Measurements from ENCODE around the gene SERPINB7. TPM values are rescaled to one million over a fixed set of nuclear protein-coding genes. Genes with fewer than 3 reads are reported as not detected.

SERPINB7 gene
- total RNA-seq, 1 experiment from 2014 or later = 0.21 TPM

DNA sequence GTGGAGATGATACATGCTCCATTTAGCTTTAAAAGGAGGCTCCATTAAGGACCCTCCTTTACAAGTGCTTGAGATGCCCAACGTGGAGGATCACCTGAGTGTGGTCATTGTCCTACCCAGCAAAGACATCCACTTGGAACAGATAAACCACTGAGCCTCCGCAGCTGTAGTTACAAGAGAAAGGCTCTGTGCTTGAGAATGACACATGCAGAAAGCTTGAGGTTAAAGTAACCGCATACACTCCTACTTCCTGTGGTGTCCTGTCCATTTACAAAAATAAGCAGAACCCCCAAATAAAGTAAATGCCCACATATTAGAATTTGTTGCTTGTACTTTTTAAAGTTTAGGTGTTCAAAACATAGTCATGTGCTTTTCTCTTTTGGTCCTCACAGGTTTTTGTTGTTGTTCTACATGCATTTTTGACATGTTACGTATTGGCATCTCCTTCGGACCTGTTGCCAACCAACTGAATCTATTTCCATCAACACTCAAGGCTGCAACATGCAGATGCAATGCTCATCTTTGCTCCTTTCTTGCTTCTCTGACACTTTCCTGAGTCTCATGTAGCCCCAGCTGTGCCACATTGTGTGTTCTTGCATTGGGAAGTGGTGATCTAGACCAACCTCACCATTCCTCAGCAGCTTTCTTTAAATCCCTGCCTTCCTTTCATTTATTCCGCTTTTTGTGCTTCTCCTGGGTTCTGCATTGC lies 56.0 kb downstream of the SERPINB7 start:
- in situ Hi-C loops (cut with HindIII; ENCODE audit: low pct_unique_long_range_greater_than_20kb, low sequenced_read_pairs) = no loop called here
- DNase-seq (ENCODE audit: low read depth, low spot score) = peak; percentile 7

DNA sequence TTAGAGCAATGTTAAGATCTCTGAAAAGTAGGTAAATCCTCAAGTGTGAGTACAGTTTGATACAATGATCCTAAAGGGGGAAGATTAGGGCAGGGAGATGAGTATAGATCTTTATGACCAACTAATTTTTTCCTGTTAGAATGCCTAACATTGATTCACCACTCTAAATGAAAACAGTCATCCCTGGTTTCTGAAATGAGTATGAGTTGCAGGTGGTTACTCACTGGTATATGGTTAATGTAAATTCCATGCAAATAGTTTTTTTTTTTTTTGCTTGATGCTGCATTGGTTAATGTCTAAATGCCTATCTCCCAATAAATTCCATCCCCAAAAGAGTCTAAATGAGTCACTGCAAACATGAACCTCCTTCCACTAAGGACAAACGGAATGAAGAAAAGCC lies 57.3 kb downstream of the SERPINB7 start:
- DNase-seq (ENCODE audit: low read depth, low spot score) = no peak
- in situ Hi-C loops (cut with HindIII; ENCODE audit: low pct_unique_long_range_greater_than_20kb, low sequenced_read_pairs) = no loop called here

DNA sequence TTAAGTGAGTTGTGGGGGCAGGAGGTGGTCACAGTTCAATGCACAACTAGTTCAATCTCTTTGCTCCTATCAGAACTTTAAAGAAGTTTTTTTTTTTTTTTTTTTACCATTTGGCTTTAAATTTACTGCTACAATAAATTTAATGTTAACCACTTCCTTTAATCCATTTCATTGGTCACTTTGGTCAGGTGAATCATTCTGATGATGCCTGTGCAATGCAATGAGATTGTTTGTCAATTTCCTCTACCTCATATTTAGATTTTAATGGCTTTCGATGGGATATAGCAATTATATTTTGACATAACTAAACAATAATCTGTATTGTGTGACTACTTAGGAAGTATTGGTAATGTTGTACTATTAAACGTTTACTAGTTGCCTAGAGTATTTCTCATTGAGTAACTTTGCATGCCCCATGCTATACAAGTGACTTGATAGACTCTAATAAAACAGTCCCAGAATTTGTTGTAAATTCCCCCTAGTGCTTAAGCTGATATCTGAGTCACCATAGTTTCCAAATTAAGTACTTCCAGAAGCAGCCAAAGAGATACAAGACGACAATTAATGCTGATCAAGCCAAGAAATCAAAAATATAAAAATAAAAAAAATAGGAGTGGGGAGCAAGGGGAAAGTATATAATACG lies 59.4 kb downstream of the SERPINB7 start:
- no peak for DNase-seq (ENCODE audit: low read depth, low spot score)
- in situ Hi-C loops (cut with HindIII; ENCODE audit: low pct_unique_long_range_greater_than_20kb, low sequenced_read_pairs) = no loop called here

DNA sequence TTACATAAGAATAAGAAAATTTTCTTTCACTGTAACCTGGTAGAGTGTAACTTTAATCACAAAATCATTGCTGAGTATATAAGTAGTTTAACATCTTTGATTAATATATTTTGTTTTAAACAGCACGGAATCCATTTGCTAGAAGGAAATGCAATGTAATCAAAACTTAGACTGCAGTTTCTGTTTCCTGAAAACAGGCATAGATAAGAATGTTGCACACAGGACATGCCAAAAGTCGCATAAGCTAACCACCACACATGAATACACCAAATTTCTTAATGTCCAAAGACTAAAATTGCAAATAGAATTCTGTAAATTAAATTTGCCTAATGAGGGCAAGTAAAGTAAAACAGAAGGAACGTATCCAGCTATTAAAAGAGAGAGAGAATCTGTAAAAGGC lies 61.2 kb downstream of the SERPINB7 start:
- DNase-seq (ENCODE audit: low read depth, low spot score) = no peak
- in situ Hi-C loops (cut with HindIII; ENCODE audit: low pct_unique_long_range_greater_than_20kb, low sequenced_read_pairs) = no loop called here

DNA sequence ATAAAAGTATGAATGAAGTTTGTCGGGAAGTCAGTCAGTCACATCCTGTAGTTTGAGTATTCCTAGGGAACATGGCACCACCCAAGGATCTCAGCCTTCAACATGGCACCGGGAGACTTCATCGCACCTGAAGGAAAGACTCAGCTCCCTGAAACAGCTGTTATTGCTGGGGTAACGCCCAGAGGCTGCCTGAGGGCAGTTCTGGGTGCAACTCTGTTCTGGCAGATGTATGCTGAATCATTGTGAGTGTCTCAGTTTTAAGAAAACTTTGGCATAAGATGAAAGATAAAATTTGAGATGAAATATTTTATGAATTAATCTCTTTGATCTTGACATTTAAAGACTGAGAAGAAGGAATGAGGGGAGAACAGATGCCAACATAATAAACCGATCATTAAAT lies 62.4 kb downstream of the SERPINB7 start:
- no peak for DNase-seq (ENCODE audit: low read depth, low spot score)
- in situ Hi-C loops (cut with HindIII; ENCODE audit: low pct_unique_long_range_greater_than_20kb, low sequenced_read_pairs) = no loop called here

DNA sequence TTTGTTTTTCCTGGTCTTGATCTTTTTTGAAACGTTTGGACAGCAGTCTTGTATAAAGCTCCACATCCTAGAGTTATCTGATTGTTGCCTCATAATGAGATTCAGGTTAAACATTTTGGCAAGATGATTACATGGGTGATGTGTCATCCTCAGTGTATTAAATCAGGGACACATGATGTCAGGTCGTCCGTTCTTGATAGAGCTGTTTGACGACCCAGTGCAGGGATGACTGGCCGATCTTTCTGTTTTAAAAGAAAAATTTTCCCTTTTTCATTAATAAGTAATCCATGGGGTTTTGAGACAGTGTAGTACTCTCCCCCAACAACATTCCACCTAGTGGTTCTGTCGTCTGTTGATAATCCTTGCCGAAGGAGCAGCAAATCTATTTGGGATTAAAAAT lies 67.8 kb downstream of the SERPINB7 start:
- no peak for DNase-seq (ENCODE audit: low read depth, low spot score)
- in situ Hi-C loops (cut with HindIII; ENCODE audit: low pct_unique_long_range_greater_than_20kb, low sequenced_read_pairs) = no loop called here

DNA sequence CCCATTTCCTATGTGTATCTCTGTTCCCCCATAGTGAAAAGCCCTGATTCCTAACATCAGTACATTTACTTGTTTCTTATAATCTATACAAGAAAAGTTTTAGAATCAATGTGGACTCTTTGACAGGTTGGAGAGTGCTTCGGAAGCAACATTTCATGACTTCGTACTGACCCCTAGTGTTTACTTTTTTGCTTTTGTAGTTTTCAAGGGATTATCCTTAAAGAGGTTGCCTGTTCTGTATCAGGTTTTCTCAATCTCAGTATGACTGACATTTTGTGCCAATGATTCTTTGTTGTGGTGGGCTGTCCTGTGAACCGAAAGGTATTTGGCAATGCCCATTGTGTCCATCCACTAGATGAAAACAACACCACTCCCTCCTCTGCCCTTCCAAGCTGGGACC lies 69.0 kb downstream of the SERPINB7 start:
- peak; percentile 51 for DNase-seq (ENCODE audit: low read depth, low spot score)
- in situ Hi-C loops (cut with HindIII; ENCODE audit: low pct_unique_long_range_greater_than_20kb, low sequenced_read_pairs) = no loop called here

DNA sequence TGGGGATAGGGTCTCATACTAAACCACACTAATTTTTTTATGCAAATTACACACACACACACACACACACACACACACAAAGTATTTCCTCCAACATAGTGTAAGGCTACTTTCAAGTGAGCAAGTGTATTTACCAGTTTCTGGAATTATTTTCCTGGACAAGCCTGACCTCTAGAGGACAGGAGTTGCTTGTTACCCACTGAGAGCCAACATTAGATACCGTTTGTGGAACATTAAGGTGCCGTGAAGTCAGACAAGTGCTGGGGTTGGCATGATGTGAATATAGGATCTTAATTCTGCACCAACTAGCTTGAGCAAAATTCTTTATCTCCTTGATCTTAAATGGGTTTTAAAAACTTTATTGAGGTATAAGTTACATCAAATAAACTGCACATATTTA lies 72.9 kb downstream of the SERPINB7 start:
- peak; percentile 70 for DNase-seq (ENCODE audit: low read depth, low spot score)
- in situ Hi-C loops (cut with HindIII; ENCODE audit: low pct_unique_long_range_greater_than_20kb, low sequenced_read_pairs) = no loop called here

DNA sequence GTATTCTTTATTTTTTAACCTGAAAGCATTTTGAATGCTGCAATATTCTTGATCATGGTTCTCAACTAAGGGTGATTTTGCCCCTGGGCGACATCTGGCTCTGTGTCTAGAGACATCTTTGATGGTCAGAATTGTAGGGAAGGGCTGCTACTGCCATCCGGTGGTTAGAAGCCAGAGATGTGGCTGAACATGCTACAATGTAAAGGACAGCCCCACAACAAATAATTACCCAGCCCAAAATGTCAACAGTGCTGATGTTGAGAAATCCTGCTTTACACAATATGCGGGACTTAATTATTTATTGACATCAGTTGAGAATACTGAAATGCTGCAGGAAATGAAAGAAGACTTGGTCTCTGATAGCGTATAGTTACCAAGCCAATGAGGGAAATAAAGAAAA lies 74.8 kb downstream of the SERPINB7 start:
- peak; percentile 56 for DNase-seq (ENCODE audit: low read depth, low spot score)
- in situ Hi-C loops (cut with HindIII; ENCODE audit: low pct_unique_long_range_greater_than_20kb, low sequenced_read_pairs) = no loop called here

DNA sequence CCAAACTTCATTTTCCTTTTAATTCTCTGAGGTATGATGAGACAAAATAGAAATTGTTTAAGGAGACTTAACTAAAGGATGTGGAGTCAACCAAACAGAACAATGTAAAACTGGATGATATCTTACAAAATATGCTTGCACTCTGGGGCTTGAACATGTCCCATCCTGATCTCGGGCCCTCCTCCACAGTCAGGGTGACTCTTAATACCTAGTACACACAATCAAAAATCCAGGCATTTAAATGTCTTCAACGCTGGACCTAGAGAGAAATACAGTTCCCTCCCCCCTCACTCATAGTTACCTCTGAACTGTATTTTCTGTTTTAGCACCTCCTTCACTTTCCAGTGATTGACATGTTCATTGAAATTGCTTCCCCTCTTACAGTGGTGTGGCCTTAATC lies 75.4 kb downstream of the SERPINB7 start:
- DNase-seq (ENCODE audit: low read depth, low spot score) = no peak
- in situ Hi-C loops (cut with HindIII; ENCODE audit: low pct_unique_long_range_greater_than_20kb, low sequenced_read_pairs) = no loop called here

Other genes with a start within 250 kb of the SERPINB7 start
- not detected in 2 replicates for gene SERPINB12, start 233.0 kb upstream of the SERPINB7 start, total RNA-seq (2014; rRNA removed; shearing (Covaris generic))
- gene SERPINB13, start 188.1 kb upstream of the SERPINB7 start, total RNA-seq (2014; rRNA removed; shearing (Covaris generic)) = not detected in 2 replicates
- gene SERPINB4, start 131.2 kb upstream of the SERPINB7 start, total RNA-seq (2014; rRNA removed; shearing (Covaris generic)) = not detected in 2 replicates
- not detected in 2 replicates for gene SERPINB3, start 113.5 kb upstream of the SERPINB7 start, total RNA-seq (2014; rRNA removed; shearing (Covaris generic))
- gene SERPINB11, start 72.5 kb upstream of the SERPINB7 start, total RNA-seq (2014; rRNA removed; shearing (Covaris generic)) = not detected in 2 replicates
- gene SERPINB2, start 112.3 kb downstream of the SERPINB7 start, total RNA-seq (2014; rRNA removed; shearing (Covaris generic)) = 0.35 TPM in 1 of 2 replicates, not detected in the other
- gene SERPINB10, start 132.5 kb downstream of the SERPINB7 start, total RNA-seq (2014; rRNA removed; shearing (Covaris generic)) = 1.2 TPM in 1 of 2 replicates, not detected in the other
- not detected in 2 replicates for gene HMSD, start 173.9 kb downstream of the SERPINB7 start, total RNA-seq (2014; rRNA removed; shearing (Covaris generic))
- gene SERPINB8, start 194.7 kb downstream of the SERPINB7 start, total RNA-seq (2014; rRNA removed; shearing (Covaris generic)) = 7.5 and 9.2 TPM in 2 replicates

Data from SK-MEL-5 (cell line).